GM19324 (cell line): ENCODE data around the gene BAG2.
A peak's percentile ranks its signal among the peaks of the same experiment; 100 is the strongest.

Experiments used
- ATAC-seq: cut with Tn5 transposase; IDR thresholded peaks from one replicate; pipeline ENCODE4 v1.9.1; 2021; ENCODE audit warnings: mild to moderate bottlenecking, moderate library complexity; ENCODE audit not compliant: unreplicated experiment, low FRiP score

Gene BAG2

DNA sequence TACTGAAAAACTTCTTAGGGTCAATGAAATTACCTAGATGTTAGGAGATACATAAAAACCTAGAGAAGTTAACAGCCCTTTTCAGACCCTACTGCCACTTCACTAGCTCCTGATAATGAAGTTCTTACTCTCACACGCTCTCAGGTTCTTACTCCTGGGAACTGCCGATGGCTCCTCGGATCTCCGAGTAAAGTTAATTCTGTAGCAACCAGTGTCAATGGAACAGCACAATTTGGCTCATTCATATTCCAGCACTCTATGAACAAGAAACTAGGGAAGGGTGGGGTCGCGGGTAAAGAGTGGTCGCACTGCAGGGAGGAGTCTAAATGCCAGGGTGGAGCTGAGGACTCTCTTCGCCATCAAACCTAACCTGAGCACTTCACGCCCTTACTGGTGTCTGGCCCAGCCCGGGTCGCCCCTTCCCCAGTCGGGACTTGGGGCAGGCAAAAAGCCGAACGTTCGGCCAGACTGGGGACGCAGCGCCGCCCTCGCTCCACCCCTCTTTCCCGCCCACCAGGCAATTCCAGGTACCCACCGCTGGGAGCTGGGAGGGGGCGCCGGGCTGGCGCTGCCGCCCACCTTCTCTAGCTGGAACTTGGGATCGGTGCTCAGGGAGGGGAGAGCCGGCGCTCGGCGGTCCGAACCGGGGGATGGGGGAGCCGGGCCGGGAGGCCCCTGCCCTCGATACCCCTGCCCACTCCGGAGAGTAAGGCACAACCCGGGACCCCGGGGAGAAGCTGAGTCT is 49.2 kb downstream of the BAG2 start:
- peak; percentile 58 for ATAC-seq

DNA sequence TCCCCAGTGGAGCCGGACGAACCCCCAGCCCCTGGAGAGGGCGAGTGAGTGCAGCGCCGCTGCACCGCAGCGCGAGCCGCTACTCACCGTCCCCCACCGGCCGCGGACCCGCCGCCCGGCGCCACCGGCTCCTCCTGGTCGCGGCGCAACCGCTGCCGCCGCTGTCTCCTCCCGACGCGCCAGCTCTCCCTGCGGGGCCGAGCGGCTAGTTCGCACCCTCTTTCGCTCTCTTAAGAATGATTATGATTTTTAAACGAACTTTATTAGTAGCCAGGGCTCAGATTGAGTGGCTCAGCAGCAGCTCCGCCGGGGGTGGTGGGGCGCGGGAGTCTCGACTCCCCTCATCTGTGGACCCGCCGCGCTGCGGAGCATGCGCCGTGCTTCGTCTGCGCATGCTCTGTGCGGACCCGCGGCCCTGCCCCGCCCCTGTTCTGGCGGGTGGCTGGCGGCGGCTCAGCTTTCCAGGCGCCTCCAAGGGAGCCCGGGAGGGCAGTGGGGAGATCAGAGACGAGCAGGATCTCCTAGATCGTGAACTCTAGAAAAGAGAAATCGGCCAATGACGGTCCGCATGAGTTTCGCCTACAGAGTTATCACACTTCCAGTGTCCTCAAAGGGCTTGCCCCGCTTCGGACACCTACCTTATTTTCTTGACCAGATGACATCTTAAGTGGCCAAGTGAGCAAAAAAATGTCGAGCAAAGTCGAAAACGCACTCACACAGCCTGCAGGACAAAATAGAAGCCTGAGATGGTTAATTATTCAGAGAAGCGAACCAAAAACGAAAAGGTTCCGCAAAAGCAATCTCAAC is 50.0 kb downstream of the BAG2 start, which contains the start of gene RAB23:
TSS of gene RAB23 (minus strand) at position 372 of the 807 bp plus-strand sequence. CDS start 11,927 bp downstream, outside the sequence.
- ATAC-seq: peak; percentile 95

DNA sequence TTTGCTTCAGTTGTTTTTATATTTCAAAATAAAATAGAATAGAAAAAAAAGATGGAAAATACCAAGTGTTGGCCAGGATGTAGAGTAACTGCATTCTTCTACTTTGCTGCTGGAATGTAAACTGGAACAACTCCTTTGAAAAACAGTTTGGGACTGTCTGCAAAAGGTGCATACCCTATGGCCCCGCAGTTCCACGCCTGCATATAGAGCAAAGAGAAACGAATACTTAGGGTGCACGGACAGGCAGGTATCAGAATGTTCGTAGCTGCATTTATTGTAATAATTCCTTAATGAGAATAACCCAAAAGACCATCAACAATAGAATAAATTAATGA is 50.6 kb downstream of the BAG2 start:
- no peak for ATAC-seq

DNA sequence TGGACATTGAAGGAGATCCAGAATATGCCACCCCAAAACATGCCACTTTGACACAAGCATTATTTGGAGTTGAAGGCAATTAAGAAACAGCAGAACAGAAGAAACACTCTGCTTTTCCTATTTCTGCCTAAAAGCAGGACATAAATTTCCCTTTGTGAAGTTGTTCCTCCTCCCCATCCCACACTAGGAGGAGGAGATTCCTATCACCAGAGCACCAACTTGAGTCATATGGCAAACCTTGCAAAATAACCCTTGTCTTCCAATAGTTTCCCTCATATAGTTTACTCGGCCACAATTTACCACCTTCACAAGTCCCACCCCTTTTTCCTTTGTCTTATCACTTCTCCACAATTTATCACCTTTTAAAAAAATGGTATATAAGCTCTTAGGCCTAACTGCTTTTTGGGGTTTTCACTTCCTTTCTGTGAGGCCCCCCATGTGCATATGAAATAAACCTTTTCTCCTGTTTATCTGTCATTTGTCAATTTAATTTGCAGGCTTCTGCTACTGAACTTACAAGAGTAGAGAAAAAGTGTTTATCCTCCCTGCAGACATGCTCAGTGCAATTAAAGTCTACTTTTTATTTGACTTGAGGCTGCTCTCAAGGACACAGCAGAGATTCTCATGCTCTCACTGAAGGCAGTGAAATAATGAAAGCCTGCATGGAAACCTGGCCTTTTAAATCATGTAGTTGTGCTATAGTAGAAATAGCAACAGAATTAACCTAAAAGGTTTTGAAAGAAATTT is 52.8 kb downstream of the BAG2 start:
- no peak for ATAC-seq

DNA sequence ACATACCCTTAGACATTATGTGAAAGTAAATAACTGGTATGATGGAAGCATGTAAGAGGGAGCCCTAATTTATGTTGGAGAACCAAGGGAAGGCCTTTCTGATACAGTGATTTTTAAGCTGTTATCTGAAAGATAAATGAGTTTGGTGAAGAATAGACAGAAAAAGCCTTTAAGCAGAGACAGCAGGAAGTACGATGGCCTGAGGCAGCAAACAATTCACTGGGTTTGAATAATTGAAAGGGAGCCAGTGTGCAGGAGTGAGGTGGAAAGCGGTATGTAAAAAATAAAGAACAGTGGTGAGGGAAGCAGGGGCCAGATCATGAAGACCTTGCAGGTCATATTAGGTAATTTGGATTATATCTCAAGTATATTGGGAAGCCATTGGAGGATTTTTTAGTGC is 54.1 kb downstream of the BAG2 start:
- ATAC-seq: no peak
